ENCODE results near the gene IL16.
"Not testable (repeated sequence)": the region's sequence is repeated elsewhere in the genome, so short reads cannot be mapped to it uniquely, and the experiment has no call there.

The IL16 gene

DNA sequence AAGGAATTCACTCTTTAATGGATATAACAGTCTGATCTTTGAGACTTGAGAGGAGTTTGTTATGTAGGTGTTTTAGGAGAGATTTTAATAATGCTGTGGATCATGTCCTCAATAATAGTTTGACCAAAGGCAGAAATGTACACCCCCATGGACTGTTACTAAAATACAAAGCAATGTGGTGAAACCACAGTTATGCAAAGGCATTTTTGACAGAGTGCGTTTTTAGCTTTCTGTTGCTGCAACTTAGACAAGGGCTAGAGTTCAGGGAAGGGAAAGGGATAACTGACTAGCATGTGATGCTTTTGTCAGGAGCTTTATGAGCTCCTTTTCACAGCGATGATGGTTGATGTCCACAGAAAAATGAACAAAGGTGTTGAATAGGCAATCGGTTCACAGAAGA lies 130.8 kb downstream of the IL16 start:
- Histone ChIP-seq H3K36me3 (ENCODE audit: control insufficient read depth in 5 of 5, insufficient read depth in 5 of 5, low read length in 5 of 5) (no peaks in the 10 kb centered on the region), H3K9me3 (ENCODE audit: control insufficient read depth in 5 of 5, low read length in 5 of 5) (no peaks in the 10 kb centered on the region), H3K4me1 (ENCODE audit: control insufficient read depth in 5 of 5, insufficient read depth in 5 of 5, low read length in 5 of 5) (peaks cover 0 to 21% (median 17%) of the 10 kb centered on the region in 5 donors), H3K27ac (ENCODE audit: low read depth, low read length) (no peak overlapping the region), H3K4me3 (ENCODE audit: low read depth in 1 of 5, low read length in 5 of 5) (no peak overlapping the region), H3K27me3 (ENCODE audit: control insufficient read depth in 5 of 5, insufficient read depth in 4 of 5, low read length in 5 of 5) (peaks cover 0 to 2% (median 0%) of the 10 kb centered on the region in 5 donors), H3K9ac (ENCODE audit: low read length in 5 of 5) (no peak overlapping the region)

DNA sequence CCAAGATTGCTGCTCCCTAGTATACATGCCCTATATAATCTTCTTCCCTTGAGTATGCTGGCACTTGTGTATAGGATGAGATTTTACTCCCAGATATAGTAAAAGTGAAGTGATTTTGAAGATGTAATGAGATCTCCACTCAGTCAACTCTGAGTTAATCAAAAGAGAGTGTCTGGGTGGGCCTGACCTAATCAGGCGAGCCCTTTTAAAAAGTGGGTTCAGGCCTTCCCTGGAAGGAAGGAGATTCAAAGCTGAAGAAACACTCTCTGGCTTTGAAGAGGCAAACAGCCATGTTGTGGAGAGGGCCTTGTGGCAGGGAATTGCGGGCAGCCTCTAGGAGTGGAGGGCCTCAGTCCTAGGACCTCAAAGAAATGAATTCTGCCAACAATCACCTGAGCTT lies 132.8 kb downstream of the IL16 start:
- Histone ChIP-seq H3K9me3 (ENCODE audit: control insufficient read depth in 5 of 5, low read length in 5 of 5) (no peaks in the 10 kb centered on the region), H3K4me1 (ENCODE audit: control insufficient read depth in 5 of 5, insufficient read depth in 5 of 5, low read length in 5 of 5) (peaks cover 0 to 4% (median 3%) of the 10 kb centered on the region in 5 donors), H3K36me3 (ENCODE audit: control insufficient read depth in 5 of 5, insufficient read depth in 5 of 5, low read length in 5 of 5) (no peaks in the 10 kb centered on the region), H3K27me3 (ENCODE audit: control insufficient read depth in 5 of 5, insufficient read depth in 4 of 5, low read length in 5 of 5) (peaks cover 0 to 2% (median 0%) of the 10 kb centered on the region in 5 donors), H3K4me3 (ENCODE audit: low read depth in 1 of 5, low read length in 5 of 5) (no peak overlapping the region), H3K9ac (ENCODE audit: low read length in 5 of 5) (no peak overlapping the region), H3K27ac (ENCODE audit: low read depth, low read length) (no peak overlapping the region)

DNA sequence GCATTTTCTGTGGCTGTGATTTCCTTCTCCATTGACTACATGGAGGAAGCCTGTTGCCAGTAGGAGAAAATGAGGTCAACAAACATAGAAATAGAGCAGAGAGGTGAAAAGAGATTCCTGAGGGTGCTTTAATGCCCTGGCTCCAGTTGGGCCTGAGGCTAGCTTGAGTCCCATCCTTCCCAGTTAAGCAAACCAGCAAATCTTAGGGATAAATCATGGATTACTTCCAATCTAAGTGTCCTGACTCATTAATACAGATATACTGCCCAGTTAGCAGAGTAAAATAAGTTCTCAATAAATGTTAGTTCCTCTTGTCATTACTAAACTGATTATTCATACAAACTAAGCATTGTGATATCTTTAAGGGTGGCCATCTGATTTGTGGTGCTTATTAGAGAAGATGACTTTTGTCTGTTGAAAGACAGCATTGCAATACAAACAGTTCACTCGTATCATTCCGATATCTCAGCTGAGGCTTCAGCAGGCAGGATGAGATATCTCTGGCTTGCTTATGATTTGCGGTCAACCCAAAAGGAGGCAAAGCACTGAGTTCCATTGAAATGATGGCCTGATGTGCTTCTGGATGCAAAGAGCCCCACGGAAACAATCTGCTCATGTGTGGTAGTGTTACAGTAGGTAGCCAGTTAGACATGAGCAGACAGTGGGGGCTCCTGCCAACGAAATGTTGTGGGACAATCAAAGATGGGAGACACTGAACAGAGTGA lies 133.8 kb downstream of the IL16 start:
- H3K4me1 ChIP-seq (ENCODE audit: control insufficient read depth in 5 of 5, insufficient read depth in 5 of 5, low read length in 5 of 5), result no peaks in the 10 kb centered on the region
- no peak overlapping the region for H3K9ac ChIP-seq (ENCODE audit: low read length in 5 of 5)
- no peaks in the 10 kb centered on the region for H3K9me3 ChIP-seq (ENCODE audit: control insufficient read depth in 5 of 5, low read length in 5 of 5)
- H3K4me3 ChIP-seq (ENCODE audit: low read depth in 1 of 5, low read length in 5 of 5), result no peak overlapping the region
- H3K27me3 ChIP-seq (ENCODE audit: control insufficient read depth in 5 of 5, insufficient read depth in 4 of 5, low read length in 5 of 5), result peaks cover 0 to 2% (median 0%) of the 10 kb centered on the region in 5 donors
- no peaks in the 10 kb centered on the region for H3K36me3 ChIP-seq (ENCODE audit: control insufficient read depth in 5 of 5, insufficient read depth in 5 of 5, low read length in 5 of 5)
- H3K27ac ChIP-seq (ENCODE audit: low read depth, low read length), result no peak overlapping the region

DNA sequence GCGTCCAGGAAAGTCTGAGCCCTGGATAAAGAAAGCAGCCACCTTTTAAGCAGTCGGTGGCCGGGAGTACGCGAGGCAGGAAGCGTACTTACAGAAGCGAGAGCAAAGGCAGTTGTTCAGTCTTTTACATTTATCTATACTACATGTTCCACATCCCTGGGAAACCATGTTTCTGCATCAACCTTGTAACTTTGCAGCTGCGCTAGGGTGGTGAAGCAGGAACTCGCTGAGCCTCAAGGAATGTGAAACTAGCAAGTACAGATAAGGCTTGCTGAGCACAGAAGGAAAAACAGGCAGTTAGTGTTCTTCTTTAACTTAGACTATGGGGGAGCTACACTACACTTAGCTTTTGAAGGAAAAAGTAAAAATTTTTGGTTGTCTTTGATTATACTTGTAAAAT lies 134.5 kb downstream of the IL16 start:
- not testable (repeated sequence) for H3K9ac ChIP-seq (ENCODE audit: low read length in 5 of 5); H3K9me3 ChIP-seq (ENCODE audit: control insufficient read depth in 5 of 5, low read length in 5 of 5); H3K36me3 ChIP-seq (ENCODE audit: control insufficient read depth in 5 of 5, insufficient read depth in 5 of 5, low read length in 5 of 5); H3K4me1 ChIP-seq (ENCODE audit: control insufficient read depth in 5 of 5, insufficient read depth in 5 of 5, low read length in 5 of 5); H3K27ac ChIP-seq (ENCODE audit: low read depth, low read length); H3K27me3 ChIP-seq (ENCODE audit: control insufficient read depth in 5 of 5, insufficient read depth in 4 of 5, low read length in 5 of 5); H3K4me3 ChIP-seq (ENCODE audit: low read depth in 1 of 5, low read length in 5 of 5)

DNA sequence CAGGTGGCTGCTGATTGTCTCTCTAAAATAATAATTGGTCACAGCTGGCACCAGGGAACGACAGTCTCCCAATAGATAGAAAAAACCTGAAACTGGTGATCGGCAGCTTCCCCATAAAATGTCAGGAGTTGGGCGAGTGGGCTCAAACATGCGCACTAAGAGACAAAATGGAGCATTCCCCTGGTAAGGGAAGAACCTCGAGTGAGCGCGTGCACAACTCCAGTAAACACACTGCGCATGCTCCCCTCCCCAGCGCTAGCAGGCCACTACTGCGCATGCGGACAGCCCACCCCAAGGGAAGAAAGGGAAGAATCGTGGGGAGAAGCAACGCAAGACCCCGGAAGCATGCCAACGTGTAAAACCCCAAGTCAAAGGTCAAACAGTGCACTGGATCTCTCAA lies 134.9 kb downstream of the IL16 start:
- Histone ChIP-seq H3K27ac (ENCODE audit: low read depth, low read length) (no peak overlapping the region), H3K4me1 (ENCODE audit: control insufficient read depth in 5 of 5, insufficient read depth in 5 of 5, low read length in 5 of 5) (no peaks in the 10 kb centered on the region), H3K4me3 (ENCODE audit: low read depth in 1 of 5, low read length in 5 of 5) (no peak overlapping the region), H3K36me3 (ENCODE audit: control insufficient read depth in 5 of 5, insufficient read depth in 5 of 5, low read length in 5 of 5) (no peaks in the 10 kb centered on the region), H3K9ac (ENCODE audit: low read length in 5 of 5) (no peak overlapping the region), H3K9me3 (ENCODE audit: control insufficient read depth in 5 of 5, low read length in 5 of 5) (no peaks in the 10 kb centered on the region), H3K27me3 (ENCODE audit: control insufficient read depth in 5 of 5, insufficient read depth in 4 of 5, low read length in 5 of 5) (peaks cover 0 to 5% (median 0%) of the 10 kb centered on the region in 5 donors)

DNA sequence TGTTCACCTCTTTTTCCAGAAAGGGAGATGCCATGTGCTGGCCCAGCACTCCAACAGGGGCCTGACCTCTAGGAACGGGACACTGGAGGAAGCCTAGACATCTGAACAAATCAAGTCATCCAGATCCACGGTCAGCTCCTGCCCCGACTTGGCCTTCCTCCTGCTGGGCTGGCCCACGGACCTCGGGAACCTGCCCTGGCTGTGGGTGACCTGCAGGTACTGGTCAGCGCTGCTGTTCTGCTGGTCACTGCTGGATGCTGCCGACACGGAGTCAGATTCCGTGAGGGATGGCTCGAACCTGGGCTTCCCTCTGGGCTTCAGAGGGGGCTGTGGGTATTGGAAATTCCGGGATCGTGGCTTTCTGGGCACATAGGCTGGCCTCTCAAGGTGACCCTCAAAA lies 135.6 kb downstream of the IL16 start:
- Histone ChIP-seq H3K36me3 (ENCODE audit: control insufficient read depth in 5 of 5, insufficient read depth in 5 of 5, low read length in 5 of 5) (no peaks in the 10 kb centered on the region), H3K9ac (ENCODE audit: low read length in 5 of 5) (no peak overlapping the region), H3K27ac (ENCODE audit: low read depth, low read length) (no peak overlapping the region), H3K27me3 (ENCODE audit: control insufficient read depth in 5 of 5, insufficient read depth in 4 of 5, low read length in 5 of 5) (peaks cover 0 to 5% (median 0%) of the 10 kb centered on the region in 5 donors), H3K4me1 (ENCODE audit: control insufficient read depth in 5 of 5, insufficient read depth in 5 of 5, low read length in 5 of 5) (peaks cover 0 to 4% (median 3%) of the 10 kb centered on the region in 5 donors), H3K9me3 (ENCODE audit: control insufficient read depth in 5 of 5, low read length in 5 of 5) (no peaks in the 10 kb centered on the region), H3K4me3 (ENCODE audit: low read depth in 1 of 5, low read length in 5 of 5) (no peak overlapping the region)

DNA sequence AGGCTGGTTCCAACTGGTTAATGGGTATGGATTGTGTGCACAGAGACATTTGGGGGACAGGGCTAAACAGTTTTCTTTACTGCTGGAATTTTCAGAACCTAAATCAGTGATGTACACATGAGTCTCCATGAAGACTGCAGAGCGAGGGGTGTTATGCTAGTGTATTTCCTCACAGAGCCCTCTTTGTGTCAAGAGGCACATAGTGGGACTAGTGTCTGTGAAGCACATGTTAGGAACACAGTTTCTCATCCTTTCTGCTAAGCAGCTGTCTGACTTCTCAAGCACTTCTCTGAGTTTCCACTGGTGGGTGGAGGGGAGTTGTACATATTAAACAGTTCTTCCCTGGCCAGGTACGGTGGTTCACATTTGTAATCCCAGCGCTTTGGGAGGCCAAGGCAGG lies 136.7 kb downstream of the IL16 start:
- H3K4me3 ChIP-seq (ENCODE audit: low read depth in 1 of 5, low read length in 5 of 5), result no peak overlapping the region
- H3K27me3 ChIP-seq (ENCODE audit: control insufficient read depth in 5 of 5, insufficient read depth in 4 of 5, low read length in 5 of 5), result peaks cover 0 to 5% (median 0%) of the 10 kb centered on the region in 5 donors
- H3K4me1 ChIP-seq (ENCODE audit: control insufficient read depth in 5 of 5, insufficient read depth in 5 of 5, low read length in 5 of 5), result peaks cover 5 to 15% (median 14%) of the 10 kb centered on the region in 5 donors
- no peak overlapping the region for H3K9ac ChIP-seq (ENCODE audit: low read length in 5 of 5)
- no peaks in the 10 kb centered on the region for H3K36me3 ChIP-seq (ENCODE audit: control insufficient read depth in 5 of 5, insufficient read depth in 5 of 5, low read length in 5 of 5)
- H3K9me3 ChIP-seq (ENCODE audit: control insufficient read depth in 5 of 5, low read length in 5 of 5), result no peaks in the 10 kb centered on the region
- no peak overlapping the region for H3K27ac ChIP-seq (ENCODE audit: low read depth, low read length)

DNA sequence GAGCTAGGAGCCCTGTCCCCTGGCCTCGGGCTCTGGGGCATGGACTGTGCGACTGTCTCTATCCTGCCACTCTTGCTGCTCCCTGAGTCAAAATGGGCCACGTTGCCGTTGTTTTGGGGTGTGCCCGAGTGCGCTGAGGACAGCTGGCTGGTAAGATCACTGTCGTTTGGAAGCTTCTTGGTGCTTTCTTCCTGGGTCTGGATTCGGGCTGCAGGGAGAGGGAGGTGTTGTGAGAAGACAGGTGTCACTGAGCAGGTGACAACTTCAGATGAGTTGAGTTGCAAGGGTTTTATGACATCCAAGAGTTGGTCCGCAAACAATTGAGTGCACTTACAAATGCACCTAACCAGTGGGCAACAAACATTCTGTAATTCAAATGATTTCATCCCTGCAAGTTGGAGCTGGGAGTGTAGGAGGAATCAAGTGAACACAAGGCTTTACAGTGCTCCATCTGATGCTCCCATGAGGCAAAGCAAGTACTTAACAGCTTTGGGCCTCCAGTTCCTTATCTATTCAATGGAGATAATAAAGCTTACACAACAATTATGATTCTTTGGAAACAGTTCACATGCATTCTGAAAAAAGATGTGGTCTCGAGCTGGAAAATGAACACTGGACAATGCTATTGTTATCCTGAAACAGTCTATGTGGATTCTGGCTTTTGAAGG lies 138.2 kb downstream of the IL16 start:
- Histone ChIP-seq H3K27ac (ENCODE audit: low read depth, low read length) (no peak overlapping the region), H3K9me3 (ENCODE audit: control insufficient read depth in 5 of 5, low read length in 5 of 5) (no peaks in the 10 kb centered on the region), H3K27me3 (ENCODE audit: control insufficient read depth in 5 of 5, insufficient read depth in 4 of 5, low read length in 5 of 5) (peaks cover 0 to 5% (median 0%) of the 10 kb centered on the region in 5 donors), H3K4me3 (ENCODE audit: low read depth in 1 of 5, low read length in 5 of 5) (no peak overlapping the region), H3K4me1 (ENCODE audit: control insufficient read depth in 5 of 5, insufficient read depth in 5 of 5, low read length in 5 of 5) (peaks cover 7 to 26% (median 21%) of the 10 kb centered on the region in 5 donors), H3K9ac (ENCODE audit: low read length in 5 of 5) (no peak overlapping the region), H3K36me3 (ENCODE audit: control insufficient read depth in 5 of 5, insufficient read depth in 5 of 5, low read length in 5 of 5) (no peaks in the 10 kb centered on the region)

DNA sequence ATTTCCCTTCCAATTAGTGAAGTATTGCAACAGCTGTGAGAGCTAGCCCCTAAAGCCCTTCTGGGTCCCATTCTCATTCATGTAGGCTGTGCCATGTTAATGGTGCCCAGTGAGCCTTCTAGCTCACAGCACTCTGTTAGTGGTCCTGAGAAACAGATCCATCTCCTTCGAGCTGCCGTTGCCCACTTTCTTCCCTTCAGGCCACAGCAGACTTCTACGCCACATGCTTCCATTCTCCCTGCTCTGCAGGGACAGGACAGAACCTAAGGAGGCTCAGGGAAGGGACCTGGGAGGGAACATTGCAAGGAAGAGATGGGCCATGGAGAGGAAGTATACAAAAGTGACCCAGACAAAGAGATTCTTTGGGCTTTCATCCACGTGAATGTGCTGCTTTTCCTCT lies 139.0 kb downstream of the IL16 start:
- Histone ChIP-seq H3K27me3 (ENCODE audit: control insufficient read depth in 5 of 5, insufficient read depth in 4 of 5, low read length in 5 of 5) (peaks cover 0 to 5% (median 0%) of the 10 kb centered on the region in 5 donors), H3K9ac (ENCODE audit: low read length in 5 of 5) (no peak overlapping the region), H3K36me3 (ENCODE audit: control insufficient read depth in 5 of 5, insufficient read depth in 5 of 5, low read length in 5 of 5) (no peaks in the 10 kb centered on the region), H3K4me1 (ENCODE audit: control insufficient read depth in 5 of 5, insufficient read depth in 5 of 5, low read length in 5 of 5) (peaks cover 7 to 26% (median 21%) of the 10 kb centered on the region in 5 donors), H3K4me3 (ENCODE audit: low read depth in 1 of 5, low read length in 5 of 5) (no peak overlapping the region), H3K9me3 (ENCODE audit: control insufficient read depth in 5 of 5, low read length in 5 of 5) (no peaks in the 10 kb centered on the region), H3K27ac (ENCODE audit: low read depth, low read length) (no peak overlapping the region)

DNA sequence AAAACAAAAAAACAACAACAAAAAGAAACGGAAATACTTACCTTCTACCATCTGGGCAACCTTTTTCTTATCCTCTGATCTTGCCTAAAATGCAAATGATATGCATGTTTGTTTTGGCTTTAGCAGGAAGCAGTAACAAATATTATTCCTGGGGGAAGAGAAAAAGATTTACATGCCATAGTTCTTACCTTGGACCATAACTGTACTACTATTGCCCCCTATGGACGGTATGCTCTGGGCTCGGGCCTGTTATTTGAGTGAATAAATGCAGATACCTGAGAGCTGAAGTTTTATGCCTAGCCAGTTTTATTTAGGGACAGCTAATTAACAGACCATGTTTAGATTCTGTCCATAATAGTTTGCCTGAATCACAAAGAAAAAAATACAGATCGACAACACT lies 139.9 kb downstream of the IL16 start:
- Histone ChIP-seq H3K9me3 (ENCODE audit: control insufficient read depth in 5 of 5, low read length in 5 of 5) (no peaks in the 10 kb centered on the region), H3K9ac (ENCODE audit: low read length in 5 of 5) (no peak overlapping the region), H3K4me1 (ENCODE audit: control insufficient read depth in 5 of 5, insufficient read depth in 5 of 5, low read length in 5 of 5) (peaks cover 7 to 26% (median 21%) of the 10 kb centered on the region in 5 donors), H3K27ac (ENCODE audit: low read depth, low read length) (no peak overlapping the region), H3K4me3 (ENCODE audit: low read depth in 1 of 5, low read length in 5 of 5) (no peak overlapping the region), H3K36me3 (ENCODE audit: control insufficient read depth in 5 of 5, insufficient read depth in 5 of 5, low read length in 5 of 5) (no peaks in the 10 kb centered on the region), H3K27me3 (ENCODE audit: control insufficient read depth in 5 of 5, insufficient read depth in 4 of 5, low read length in 5 of 5) (peaks cover 0 to 5% (median 0%) of the 10 kb centered on the region in 5 donors)
